Osteocyte (in vitro differentiated cells): ENCODE measurements around the gene RAC2. TPM values are rescaled to one million over a fixed set of nuclear protein-coding genes. Genes with fewer than 3 reads are reported as not detected.
"Not testable (repeated sequence)": the region's sequence is repeated elsewhere in the genome, so short reads cannot be mapped to it uniquely, and the experiment has no call there.

Experiments used
- DNase-seq: peaks from one replicate; pipeline ENCODE4 v3.0.0; 2021; ENCODE audit warnings: mixed read lengths; ENCODE audit not compliant: unreplicated experiment; ENCODE audit errors: extremely low spot score
- H3K27ac Mint-ChIP-seq: one replicate; pipeline ENCODE4 v1.8.0; 2021; ENCODE audit warnings: mild to moderate bottlenecking, mixed read lengths; ENCODE audit not compliant: unreplicated experiment
- H3K27me3 Mint-ChIP-seq: one replicate; pipeline ENCODE4 v1.8.0; 2021; ENCODE audit warnings: mixed read lengths; ENCODE audit not compliant: unreplicated experiment
- H3K36me3 Mint-ChIP-seq: one replicate; pipeline ENCODE4 v1.8.0; 2021; ENCODE audit warnings: mixed read lengths; ENCODE audit not compliant: unreplicated experiment
- H3K4me1 Mint-ChIP-seq: one replicate; pipeline ENCODE4 v1.8.0; 2021; ENCODE audit warnings: mixed read lengths; ENCODE audit not compliant: unreplicated experiment
- H3K4me3 Mint-ChIP-seq: one replicate; pipeline ENCODE4 v1.8.0; 2021; ENCODE audit warnings: mild to moderate bottlenecking, moderate library complexity, mixed read lengths; ENCODE audit not compliant: unreplicated experiment
- H3K9me3 Mint-ChIP-seq: one replicate; pipeline ENCODE4 v1.8.0; 2021; ENCODE audit warnings: mixed read lengths; ENCODE audit not compliant: unreplicated experiment
- total RNA-seq: library from RNA; stranded (reverse); gene quantifications from 2 replicates; pipeline ENCODE4 v1.2.1, GENCODE V29; 2021
- TF ChIP-seq, protein P1 (sequence below): fragments of 200-600 bp; sonication (generic); IDR thresholded peaks from 2 replicates; pipeline ENCODE4 v1.5.0; 2021; ENCODE audit warnings: antibody characterized with exemption, mild to moderate bottlenecking, moderate library complexity

Gene RAC2
- total RNA-seq, 1 donor from 2014 or later, result not detected

GRCh38 chr22:37205046-37205445 lies 39.0 kb downstream of the RAC2 start:
- no peaks in the 10 kb centered on the region for H3K36me3 Mint-ChIP-seq
- H3K4me3 Mint-ChIP-seq, result no peak overlapping the region

GRCh38 chr22:37204045-37204655 lies 39.9 kb downstream of the RAC2 start:
- TF ChIP-seq, protein P1, sequence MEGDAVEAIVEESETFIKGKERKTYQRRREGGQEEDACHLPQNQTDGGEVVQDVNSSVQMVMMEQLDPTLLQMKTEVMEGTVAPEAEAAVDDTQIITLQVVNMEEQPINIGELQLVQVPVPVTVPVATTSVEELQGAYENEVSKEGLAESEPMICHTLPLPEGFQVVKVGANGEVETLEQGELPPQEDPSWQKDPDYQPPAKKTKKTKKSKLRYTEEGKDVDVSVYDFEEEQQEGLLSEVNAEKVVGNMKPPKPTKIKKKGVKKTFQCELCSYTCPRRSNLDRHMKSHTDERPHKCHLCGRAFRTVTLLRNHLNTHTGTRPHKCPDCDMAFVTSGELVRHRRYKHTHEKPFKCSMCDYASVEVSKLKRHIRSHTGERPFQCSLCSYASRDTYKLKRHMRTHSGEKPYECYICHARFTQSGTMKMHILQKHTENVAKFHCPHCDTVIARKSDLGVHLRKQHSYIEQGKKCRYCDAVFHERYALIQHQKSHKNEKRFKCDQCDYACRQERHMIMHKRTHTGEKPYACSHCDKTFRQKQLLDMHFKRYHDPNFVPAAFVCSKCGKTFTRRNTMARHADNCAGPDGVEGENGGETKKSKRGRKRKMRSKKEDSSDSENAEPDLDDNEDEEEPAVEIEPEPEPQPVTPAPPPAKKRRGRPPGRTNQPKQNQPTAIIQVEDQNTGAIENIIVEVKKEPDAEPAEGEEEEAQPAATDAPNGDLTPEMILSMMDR, result no peak
- no peak overlapping the region for H3K4me3 Mint-ChIP-seq
- DNase-seq, result no peak
- H3K4me1 Mint-ChIP-seq, result peaks cover 3% of the 10 kb centered on the region
- H3K27me3 Mint-ChIP-seq, result no peaks in the 10 kb centered on the region
- H3K36me3 Mint-ChIP-seq, result no peaks in the 10 kb centered on the region
- no peaks in the 10 kb centered on the region for H3K9me3 Mint-ChIP-seq
- H3K27ac Mint-ChIP-seq, result no peak overlapping the region

More at GRCh38 chr22:37205046-37205445, 39.0 kb downstream of the RAC2 start:
- Mint-ChIP-seq H3K9me3 (no peaks in the 10 kb centered on the region), H3K27me3 (no peaks in the 10 kb centered on the region), H3K27ac (no peak overlapping the region), H3K4me1 (no peaks in the 10 kb centered on the region)
- DNase-seq, result no peak
- TF ChIP-seq, protein P1, result no peak

GRCh38 chr22:37203354-37204044 lies 40.6 kb downstream of the RAC2 start:
- Mint-ChIP-seq H3K9me3 (no peaks in the 10 kb centered on the region), H3K36me3 (no peaks in the 10 kb centered on the region), H3K4me1 (peaks cover 3% of the 10 kb centered on the region), H3K4me3 (no peak overlapping the region), H3K27me3 (no peaks in the 10 kb centered on the region), H3K27ac (no peak overlapping the region)
- TF ChIP-seq, protein P1, result no peak
- DNase-seq, result no peak

- H3K4me1 Mint-ChIP-seq, result peaks cover 10% of the 10 kb centered on the region
- DNase-seq, result no peak
- TF ChIP-seq, protein P1, result no peak
- H3K27ac Mint-ChIP-seq, result no peak overlapping the region
- H3K27me3 Mint-ChIP-seq, result no peaks in the 10 kb centered on the region
- H3K9me3 Mint-ChIP-seq, result no peaks in the 10 kb centered on the region
- no peak overlapping the region for H3K4me3 Mint-ChIP-seq
- no peaks in the 10 kb centered on the region for H3K36me3 Mint-ChIP-seq
Measured at GRCh38 chr22:37202716-37203115, 41.4 kb downstream of the RAC2 start.

GRCh38 chr22:37202001-37202555 lies 42.0 kb downstream of the RAC2 start:
- Mint-ChIP-seq H3K9me3 (no peaks in the 10 kb centered on the region), H3K36me3 (no peaks in the 10 kb centered on the region), H3K27ac (no peak overlapping the region), H3K4me1 (peaks cover 16% of the 10 kb centered on the region), H3K4me3 (no peak overlapping the region), H3K27me3 (no peaks in the 10 kb centered on the region)
- no peak for DNase-seq
- TF ChIP-seq, protein P1, result no peak

- not testable (repeated sequence) for DNase-seq, H3K27me3 Mint-ChIP-seq, H3K27ac Mint-ChIP-seq, H3K9me3 Mint-ChIP-seq, H3K4me3 Mint-ChIP-seq, H3K36me3 Mint-ChIP-seq
- peaks cover 23% of the 10 kb centered on the region for H3K4me1 Mint-ChIP-seq
Measured at GRCh38 chr22:37201443-37201820, 42.6 kb downstream of the RAC2 start.
